IPS DF 4.7 (cell line): ENCODE measurements around the gene PPP4R3A.
"Not testable (repeated sequence)": the region's sequence is repeated elsewhere in the genome, so short reads cannot be mapped to it uniquely, and the experiment has no call there.

Source experiments
- DNase-seq: peaks from one replicate; pipeline ENCODE4 v3.0.0-alpha.2; 2013; ENCODE audit warnings: low spot score; ENCODE audit errors: extremely low read depth

Gene PPP4R3A

DNA sequence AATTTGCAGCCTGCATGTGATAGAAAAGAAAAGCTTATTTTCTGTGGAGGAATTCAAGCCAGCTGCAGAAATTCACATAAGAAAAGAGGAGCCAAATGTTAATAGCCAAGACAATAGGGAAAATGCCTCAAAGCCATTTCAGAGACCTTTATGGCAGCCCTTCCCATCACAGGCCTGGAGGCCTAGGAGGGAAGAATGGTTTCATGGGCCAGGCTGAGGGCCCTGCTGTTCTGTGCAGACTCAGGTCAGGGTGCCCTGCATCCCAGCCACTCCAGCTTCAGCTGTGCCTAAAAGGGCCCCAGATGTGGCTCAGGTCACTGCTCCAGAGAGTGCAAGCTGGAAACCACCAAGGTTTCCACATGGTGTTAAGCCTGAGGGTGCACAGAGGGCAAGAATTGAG, 71.3 kb downstream of the PPP4R3A start:
- no peak for DNase-seq

DNA sequence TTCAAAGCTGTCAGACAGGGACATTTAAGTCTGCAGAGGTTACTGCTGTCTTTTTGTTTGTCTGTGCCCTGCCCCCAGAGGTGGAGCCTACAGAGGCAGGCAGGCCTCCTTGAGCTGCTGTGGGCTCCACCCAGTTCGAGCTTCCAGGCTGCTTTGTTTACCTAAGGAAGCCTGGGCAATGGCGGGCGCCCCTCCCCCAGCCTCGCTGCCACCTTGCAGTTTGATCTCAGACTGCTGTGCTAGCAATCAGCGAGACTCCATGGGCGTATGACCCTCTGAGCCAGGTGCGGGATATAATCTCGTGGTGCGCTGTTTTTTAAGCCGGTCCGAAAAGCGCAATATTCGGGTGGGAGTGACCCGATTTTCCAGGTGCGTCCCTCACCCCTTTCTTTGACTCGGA, 73.8 kb downstream of the PPP4R3A start:
- DNase-seq, result not testable (repeated sequence)

DNA sequence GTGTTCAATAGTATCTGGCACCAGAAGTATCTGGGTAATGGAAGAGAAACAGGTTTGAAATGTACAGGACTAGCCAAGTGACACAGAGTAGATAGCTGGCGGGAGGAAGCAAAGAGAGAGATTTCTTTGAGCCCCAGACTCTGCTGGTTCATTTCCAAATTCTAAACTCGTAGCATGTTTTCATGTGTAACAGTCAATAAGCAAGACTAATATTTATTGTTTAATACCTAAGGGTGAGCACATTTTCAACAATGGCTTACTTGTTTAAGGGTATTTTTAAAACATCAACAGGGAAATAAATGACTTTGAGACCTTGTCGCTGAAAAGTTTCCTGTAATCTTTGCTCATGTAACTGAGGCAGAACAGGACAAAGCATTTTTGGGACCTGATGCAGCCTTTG, 80.7 kb downstream of the PPP4R3A start:
- no peak for DNase-seq

DNA sequence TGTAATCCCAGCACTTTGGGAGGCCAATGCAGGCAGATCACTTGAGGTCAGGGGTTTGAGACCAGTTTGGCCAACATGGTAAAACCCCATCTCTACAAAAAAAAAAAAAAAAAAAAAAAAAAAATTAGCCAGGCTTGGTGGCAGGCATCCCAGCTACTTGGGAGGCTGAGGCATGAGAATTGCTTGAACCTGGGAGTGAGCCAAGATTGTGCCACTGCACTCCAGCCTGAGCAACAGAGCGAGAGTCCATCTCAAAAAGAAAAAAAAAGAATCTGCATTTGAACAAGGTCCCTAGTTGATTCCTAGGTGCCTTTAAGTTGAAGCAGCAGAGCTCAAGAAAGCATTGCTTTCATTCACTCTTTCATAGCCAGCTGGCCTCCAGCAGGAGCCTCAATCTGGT, 81.2 kb downstream of the PPP4R3A start:
- not testable (repeated sequence) for DNase-seq

DNA sequence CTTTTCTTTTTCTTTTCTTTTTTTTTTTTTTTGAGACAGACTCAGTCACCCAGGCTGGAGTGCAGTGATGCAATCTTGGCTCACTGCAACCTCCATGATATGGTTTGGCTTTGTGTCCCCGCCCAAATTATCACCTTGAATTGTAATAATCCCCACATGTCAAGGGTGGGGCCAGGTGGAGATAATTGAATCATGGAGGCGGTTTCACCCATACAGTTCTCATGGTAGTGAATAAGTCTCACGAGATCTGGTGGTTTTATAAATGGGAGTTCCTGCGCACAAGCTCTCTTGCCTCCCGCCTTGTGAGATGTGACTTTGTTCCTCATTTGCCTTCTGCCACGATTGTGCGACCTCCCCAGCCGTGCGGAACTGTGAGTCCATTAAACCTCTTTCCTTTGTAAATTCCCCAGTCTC, 84.6 kb downstream of the PPP4R3A start:
- not testable (repeated sequence) for DNase-seq

DNA sequence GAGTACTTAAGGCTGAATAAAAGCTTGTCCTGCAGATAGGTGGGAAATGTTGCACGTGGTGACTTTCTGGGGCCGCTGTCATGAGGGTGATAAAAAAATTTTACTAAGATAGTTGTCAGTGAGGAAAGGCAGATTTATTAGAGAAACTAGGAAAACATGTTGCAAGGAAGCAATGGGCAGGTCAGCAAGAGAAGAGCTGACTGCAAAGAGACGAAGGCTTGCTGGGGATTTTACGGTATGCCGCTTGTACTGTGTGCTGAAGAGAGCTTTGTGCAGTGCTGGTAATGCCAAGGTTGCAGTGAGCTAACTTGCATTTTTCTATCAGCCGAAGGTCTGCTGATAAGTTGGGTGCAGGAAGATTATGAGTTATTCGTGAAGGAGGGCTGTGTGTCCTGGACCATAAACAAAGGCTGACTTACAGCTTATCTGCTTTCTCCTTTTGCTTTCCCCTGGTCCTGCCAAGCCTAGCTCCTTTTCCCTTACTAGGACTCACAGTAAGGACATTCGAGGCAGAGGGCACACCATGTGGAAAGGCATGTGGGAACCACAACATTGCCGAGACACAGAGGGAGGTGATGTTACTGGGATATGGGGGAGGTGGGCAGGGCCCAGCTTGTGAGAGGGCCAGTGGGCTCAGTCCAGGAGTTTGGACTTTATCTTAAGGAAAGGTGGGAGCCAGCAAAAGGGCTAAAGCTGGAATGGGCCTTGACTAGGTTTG, 85.1 kb downstream of the PPP4R3A start:
- no peak for DNase-seq

DNA sequence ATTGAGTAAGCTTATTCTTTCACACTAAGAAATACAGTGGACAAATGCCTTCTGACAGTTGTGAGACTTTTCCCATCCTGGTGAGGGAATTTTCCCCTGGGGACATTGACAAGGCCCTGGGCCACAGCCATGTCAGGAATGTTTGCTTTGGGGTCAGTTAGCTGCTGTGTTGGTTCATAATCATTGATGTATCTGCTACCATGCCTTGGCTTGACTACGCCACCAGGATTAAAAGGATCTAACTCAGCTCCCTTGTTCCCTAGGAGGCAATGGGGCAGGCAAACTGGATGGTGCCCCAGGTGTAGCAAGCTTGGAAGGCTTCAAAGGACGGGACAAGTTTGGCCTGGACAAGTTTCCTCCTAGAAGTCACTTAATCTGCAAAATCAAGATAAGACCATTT, 89.4 kb downstream of the PPP4R3A start:
- DNase-seq, result no peak

DNA sequence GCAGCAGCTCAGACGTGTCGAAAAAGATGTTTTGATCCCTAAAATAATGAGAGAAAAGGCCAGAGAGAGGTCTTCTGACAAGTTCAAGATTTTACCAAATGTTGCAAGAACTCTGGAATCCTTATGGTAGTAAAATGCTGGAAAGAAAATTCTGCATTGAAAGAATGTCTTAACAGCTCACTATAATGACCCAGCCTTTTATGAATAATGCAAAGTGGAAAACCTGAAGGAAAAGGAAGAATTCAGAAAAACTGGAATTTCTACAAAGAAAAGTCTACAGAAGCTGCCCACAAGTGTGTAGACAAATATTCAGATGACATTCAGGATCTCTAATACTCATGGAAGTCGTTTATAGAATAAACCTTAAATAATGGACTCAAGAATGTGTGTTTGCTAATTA, 90.7 kb downstream of the PPP4R3A start:
- DNase-seq, result no peak

DNA sequence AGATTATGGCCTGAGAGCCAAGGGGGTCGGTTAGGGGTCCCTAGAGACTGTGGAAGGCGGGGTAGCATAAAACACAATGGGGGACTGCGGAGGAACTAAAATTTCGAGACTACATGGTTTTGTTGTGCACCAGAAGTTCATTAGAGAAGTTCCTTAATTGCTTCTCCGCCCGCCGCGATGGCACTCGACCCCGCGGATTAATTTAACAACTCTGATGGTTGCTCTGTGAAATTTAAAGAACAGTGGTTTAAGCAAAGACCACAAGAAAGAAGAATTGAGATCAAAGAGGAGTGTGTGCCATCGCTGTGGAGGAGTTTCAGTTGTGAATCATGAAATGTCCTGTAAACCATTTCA, 91.1 kb downstream of the PPP4R3A start:
- no peak for DNase-seq

DNA sequence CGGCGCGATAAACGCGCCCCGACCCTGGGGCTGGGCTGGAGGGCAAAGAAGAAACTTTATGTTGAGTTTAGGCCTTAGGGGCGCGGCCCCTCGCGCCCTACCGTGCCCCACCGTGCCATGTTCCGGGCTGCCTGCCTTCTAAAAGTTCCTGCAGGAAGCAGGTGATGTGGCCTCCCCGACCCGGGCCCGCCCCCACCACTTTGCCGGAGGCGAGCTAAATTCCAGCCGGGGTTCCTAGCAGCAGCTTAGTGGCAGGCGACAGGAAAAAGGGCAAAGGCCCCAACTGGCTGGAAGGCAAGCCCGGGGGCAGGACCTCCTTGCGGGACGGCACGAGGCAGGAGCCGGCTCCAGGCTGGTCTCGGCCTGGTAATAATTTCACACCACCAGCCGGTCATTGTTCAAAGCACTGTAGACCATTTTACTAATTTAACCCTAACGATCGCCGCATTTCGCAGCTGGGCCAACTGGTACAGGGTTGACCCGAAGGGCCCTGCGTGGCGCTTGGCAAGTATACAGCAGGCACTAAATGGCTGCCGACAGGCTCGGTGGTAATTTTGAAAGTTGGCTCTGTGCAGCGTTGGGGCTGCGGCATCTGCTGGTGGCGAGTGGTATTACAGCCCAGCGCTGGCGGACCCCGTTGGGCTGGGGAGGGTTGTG, 91.6 kb downstream of the PPP4R3A start:
- DNase-seq, result no peak

DNA sequence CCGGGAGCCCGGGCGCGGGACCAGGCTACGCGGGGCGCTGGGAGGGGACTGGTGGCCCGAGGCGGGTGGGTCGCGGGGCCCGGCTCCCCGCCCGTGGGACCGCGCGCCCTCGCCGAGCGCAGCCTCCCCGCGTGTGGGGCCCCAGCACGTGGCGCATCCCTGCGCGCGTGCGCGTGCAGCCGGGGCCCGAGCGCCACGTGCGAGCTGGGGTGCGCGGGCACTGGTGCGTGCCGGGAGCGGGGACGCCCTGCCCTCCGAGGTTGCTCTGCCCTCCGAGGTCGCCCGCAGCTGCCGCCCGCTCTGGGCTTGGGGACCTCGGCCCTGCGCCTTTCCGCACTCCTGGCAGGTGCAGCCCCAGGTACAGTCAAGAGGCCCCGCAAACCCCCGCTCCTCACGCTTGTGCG, 92.1 kb downstream of the PPP4R3A start:
- DNase-seq, result no peak

DNA sequence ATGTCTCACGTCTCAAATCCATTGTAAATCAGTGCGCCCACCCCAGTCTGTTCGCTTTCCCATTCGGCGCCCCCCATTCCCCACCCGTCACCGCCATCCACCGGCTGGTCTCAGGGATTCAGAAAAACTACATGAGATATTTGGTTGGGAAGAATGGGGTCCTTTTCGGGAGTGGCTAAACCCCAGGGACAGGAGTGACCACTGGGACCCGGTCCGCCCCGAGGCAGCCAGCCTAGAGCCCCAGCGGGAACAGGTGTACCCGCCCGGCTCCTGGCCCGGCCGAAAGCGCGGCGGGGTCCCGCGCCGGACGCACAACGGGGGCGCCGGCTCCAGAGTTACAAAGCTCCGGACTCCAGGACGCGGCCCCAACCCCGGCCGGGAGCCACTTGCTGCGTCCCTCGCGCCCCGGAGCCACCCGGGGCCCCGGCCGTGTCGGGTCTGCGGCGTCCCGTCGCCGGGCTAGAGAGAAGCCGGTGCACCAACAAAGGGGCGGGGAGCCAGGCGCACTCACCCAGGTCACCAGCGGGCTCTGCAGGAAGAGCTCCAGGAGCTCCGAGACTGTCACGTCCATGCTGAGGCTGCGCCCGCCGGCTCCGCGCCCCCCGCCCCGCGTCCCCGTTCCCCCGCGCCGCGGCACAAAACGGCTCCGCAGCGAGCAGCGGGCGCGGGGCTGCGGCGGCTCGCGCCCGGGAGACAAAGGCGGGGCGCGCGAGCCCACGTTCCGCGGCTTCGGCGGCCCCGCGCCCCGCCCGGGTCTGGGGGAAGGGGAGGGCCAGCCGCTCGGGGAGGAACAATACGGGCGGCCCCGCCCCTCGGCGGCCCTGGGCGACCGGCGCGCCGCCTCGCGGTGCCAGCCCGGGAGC, 92.8 kb downstream of the PPP4R3A start, which contains the start of gene CCDC88C:
Gene CCDC88C, minus strand, starts transcription at position 701 of the 863 bp plus-strand sequence. Its CDS starts 130 bp downstream, at position 571.
- no peak for DNase-seq

DNA sequence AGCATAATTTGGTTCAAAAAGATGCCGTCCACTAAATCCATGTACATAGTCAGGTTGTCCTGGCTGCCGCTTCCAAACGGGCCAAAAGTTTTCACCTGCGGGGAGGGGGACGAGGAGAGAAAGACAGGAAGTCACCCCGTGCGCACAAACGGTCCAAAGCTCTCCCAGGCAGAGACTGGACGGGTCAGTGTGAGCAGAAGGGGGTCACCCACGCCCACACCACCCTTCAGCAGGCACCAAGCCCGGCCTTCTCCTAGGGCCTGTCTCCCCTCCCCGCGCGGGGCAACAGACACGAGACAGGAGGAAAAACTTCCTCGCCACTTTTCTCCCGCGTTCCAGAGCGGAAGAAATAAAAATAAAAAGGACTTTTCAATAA, 93.4 kb downstream of the PPP4R3A start:
- no peak for DNase-seq

DNA sequence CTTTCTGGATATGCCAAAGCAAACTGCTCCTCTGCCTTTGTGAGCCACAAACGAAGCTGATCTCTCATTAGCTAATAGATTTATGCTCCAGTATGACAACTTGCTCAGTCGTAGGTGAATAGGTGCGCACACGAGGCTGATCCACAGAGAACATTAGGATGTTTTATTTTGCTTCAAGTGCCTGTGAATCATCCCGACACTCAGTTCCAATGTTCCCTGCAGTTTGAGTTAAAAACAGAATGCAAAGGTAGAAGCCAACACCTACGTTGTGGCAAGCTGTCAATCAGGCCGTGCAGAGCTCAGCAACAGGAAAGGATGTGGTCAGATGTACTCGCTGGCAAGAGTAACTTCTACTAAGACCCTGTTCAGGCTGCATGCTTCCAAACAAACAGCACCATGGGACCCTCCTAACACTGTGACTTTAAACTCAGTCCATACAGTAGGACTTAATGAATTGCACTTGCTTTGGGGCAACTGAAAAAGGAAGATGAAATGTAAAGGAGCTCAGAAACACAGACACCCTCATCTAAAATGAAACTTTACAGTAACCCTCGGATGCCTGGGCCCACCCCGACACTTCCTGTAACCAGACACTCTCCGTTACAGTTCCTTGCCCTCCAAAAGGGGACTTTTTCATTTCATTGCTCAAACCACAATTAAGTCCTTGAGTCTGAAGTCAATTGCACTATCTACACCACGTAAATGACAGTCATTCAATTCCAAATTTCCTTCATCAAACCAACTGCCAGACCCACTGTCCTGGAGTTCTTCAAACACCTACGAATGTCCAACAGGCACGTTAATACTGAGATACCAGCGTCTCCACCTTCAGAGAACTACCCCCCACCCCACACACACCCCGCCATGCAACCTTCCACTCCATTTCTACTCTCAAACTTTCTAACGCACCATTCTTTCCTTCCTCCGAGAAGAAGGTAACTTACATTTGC, 94.0 kb downstream of the PPP4R3A start:
- DNase-seq, result no peak

DNA sequence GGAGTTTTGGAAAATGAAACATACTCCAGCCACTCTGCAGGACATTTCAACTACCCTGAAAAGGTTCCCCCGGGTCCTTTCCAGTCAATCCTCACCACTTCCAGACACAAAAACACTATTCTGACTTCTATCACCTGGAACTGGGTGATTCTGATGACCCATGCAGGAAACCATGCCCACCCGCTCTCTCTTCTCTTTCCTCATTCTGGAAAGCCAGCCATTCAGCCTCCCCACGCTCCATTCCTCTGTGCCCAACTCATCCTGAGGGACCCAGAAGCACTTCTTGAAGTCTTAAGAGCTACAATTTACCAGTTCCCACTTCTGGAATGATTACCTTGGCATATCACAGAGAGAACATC, 95.7 kb downstream of the PPP4R3A start:
- no peak for DNase-seq

DNA sequence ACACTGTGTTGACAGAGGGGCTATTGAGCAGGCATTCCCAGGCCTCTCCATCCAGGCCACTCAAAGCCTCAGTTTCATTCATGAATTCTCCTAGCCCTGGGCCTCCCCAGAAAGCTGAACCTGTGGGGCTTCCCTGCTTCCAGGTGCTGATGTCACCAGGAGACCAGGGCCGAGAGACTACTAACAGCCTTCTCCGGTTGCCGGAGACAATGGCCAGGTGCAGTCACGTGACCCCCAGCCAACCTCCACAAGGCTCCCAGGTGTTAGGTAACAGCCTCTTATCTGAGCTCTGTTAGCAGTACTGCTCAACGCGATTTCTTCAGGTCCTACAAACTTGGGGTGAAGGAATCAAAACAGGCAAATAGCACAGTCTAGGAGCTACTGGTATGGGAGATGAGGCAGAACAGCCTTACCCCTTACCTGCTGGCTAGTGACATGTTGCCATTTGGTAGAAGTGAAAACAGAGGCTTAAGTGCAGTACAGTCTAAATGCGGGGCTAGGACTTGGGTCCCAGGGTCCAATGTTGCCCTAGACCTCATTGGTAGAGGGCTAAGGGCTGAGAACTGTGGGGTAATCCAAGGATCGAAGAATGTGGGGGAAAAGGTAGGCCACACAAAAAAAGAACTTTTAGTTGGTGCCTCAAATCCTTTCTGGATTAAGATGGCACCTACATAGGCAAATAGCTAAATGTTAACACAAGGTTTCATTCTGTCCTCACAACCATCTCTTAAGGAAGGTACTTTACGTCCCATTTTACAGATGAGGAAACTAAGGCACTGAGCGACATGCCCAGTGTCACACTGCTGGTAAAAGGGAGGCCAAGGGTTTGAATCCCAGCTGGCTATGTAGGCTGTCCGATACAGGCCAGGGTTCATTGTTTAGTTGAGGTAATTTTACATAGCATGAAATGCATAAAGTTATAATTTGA, 96.3 kb downstream of the PPP4R3A start:
- no peak for DNase-seq

DNA sequence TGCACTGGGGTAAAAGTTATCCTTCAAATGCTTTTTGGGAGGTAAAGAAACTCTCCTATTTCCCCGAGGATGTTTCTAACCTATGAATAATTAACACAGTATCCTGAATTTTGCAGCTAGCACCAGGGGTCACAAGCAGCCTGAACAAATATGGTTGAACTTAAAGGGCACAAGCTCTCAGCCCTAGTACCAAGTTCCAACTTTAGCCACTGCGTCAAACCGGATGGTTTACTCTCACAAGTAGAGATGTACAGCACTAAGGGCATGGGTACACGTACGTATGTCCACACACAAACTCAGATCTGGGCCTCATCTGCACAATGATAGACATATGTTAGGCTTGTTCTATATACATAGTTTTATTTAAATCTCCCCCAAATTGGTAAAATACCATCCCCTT, 97.2 kb downstream of the PPP4R3A start:
- DNase-seq, result no peak

DNA sequence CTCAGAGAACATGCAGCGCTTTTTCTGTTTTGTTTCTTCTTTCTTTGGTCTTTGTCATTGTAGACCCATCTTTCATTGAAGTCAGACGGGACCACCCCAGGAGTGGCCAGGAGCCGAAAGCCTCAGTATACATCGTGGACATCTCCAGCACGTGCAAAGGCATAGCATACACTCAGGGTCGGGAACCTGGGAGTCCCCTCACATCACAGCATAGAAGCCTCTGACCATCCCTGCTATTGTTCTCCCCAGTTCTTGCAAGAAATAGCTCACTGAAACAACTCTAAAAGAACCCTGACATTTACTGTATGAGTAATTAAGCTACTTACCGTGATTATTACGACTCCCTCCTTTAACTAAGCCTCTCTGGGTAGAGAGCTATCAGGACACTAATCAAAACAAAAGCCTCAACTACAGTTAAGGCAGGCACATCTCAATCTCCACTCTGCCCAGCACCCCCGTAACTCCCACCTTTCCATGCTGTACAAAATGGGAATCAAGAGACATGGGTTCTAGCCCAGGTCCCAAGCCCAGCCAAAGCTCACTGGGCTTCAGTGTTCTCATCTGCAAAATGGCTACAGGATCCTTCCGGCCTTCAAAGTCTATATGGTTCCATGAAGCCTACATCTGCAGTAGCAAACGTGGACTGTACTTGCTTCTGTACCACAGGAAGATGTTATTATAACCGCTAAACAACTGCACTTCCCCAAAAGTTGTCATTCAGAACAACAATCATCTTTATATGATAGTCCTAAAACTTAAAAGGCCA, 99.2 kb downstream of the PPP4R3A start:
- no peak for DNase-seq

DNA sequence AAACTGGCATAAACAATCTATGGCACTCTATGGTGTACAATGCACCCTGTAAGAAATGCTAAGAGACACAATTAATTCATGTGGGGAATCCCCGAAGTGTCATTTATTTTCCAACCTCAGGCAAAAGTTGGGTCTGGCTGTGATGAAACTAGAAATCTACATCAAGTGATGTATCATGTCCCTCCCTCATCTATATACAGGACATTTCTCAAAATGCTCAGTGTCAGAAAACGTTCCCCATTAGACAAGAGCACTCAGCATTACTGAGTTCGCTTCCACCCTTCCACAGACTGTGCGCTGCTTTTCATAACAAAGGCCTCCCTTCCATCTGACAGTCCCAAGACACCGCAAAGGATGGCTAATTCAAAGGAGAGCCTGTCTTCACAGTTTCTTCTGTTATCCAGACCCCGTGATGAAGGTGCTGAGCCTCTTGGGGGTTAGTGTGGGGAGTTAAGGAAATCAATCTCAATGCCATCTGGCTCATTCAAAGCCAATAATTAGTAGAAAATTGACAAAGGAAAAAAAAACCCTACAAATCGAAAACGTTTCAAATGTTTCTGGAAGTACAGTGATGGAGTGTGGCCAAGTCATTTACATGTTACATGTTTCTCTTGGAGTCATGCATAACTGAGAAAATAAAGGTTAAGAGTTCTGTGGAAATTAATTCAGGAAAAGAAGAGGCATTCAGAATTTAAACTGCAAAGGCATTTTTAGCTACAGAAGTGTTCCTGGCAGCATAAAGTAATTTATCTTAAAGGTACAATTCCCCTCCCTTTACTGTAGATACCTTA, 100.0 kb downstream of the PPP4R3A start:
- DNase-seq, result no peak
